NCI-H345 treated with DMSO at 0.1 percent for 48 hours (cell line): Measurements from ENCODE around the gene FNTB.

Source experiments
- DNase-seq: peaks from one replicate; lab custom pipeline; 2025; ENCODE audit not compliant: unreplicated experiment; lab: John Stamatoyannopoulos, UW

FNTB gene

GRCh38 chr14:65044596-65044959, 57.9 kb downstream of the FNTB start:
- DNase-seq: no peak

GRCh38 chr14:65045006-65045405, 58.3 kb downstream of the FNTB start:
- no peak for DNase-seq

- no peak for DNase-seq
Observed at GRCh38 chr14:65045709-65046108, 59.0 kb downstream of the FNTB start.

GRCh38 chr14:65052832-65053231, 66.1 kb downstream of the FNTB start:
- no peak for DNase-seq

- DNase-seq: no peak
Observed at GRCh38 chr14:65053466-65053865, 66.8 kb downstream of the FNTB start.

- no peak for DNase-seq
Observed at GRCh38 chr14:65054471-65055085, 67.9 kb downstream of the FNTB start.

- DNase-seq: no peak
Observed at GRCh38 chr14:65057695-65058094, 71.0 kb downstream of the FNTB start.

GRCh38 chr14:65062096-65063075, 75.7 kb downstream of the FNTB start:
- no peak for DNase-seq

GRCh38 chr14:65065719-65066118, 79.0 kb downstream of the FNTB start:
- no peak for DNase-seq

- no peak for DNase-seq
Observed at GRCh38 chr14:65069874-65070413, 83.2 kb downstream of the FNTB start.

GRCh38 chr14:65070471-65070976, 83.8 kb downstream of the FNTB start:
- peak; percentile 91 for DNase-seq

GRCh38 chr14:65071544-65071943, 84.8 kb downstream of the FNTB start:
- DNase-seq: no peak

- no peak for DNase-seq
Observed at GRCh38 chr14:65072256-65072655, 85.6 kb downstream of the FNTB start.

GRCh38 chr14:65072937-65073336, 86.2 kb downstream of the FNTB start:
- DNase-seq: no peak

- DNase-seq: no peak
Observed at GRCh38 chr14:65073605-65074201, 87.0 kb downstream of the FNTB start.

GRCh38 chr14:65074449-65075150, 87.9 kb downstream of the FNTB start:
- DNase-seq: no peak

- DNase-seq: no peak
Observed at GRCh38 chr14:65075628-65076325, 89.1 kb downstream of the FNTB start.

- DNase-seq: no peak
Observed at GRCh38 chr14:65077318-65077717, 90.6 kb downstream of the FNTB start.

GRCh38 chr14:65079201-65079600, 92.5 kb downstream of the FNTB start:
- DNase-seq: no peak

GRCh38 chr14:65079768-65080167, 93.1 kb downstream of the FNTB start:
- DNase-seq: no peak
